ENCODE measurements around the gene DR1. TPM values are rescaled to one million over a fixed set of nuclear protein-coding genes. Genes with fewer than 3 reads are reported as not detected.

DR1 gene
- total and polyA plus RNA-seq, 2 of the 4 experiments (the other 2 are of a cell fraction): 27.1 to 39.4 TPM

DNA sequence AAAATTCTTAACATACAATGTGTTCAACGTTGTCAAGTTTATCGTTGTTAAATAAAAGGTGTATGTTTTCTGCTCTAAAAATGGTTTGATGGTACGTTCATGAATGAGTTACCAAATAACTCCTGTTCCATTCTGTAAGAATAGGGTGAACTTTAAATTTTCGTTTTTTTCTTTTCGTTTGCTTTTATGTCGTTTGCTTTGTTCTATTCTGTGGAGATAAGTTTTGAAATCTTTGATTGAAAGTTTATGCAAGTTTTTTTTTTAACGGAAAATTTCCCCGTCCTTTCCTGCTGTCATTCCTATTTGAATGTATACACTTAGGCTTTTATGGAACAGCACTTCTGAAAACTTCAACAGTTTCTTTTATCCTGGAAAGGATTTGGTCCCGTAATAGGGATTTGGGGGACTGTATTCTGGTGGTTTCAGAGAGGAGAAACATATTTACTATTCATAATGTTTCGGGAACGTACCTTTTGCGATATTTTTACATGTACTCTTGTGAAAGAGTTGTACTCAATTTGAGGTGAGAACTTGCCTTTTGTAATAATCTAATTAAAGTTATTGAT, 1.7 kb downstream of the DR1 start:
- no peak overlapping the region for H2AK9ac ChIP-seq (replicated peaks; ENCODE audit: low read depth, low read length, poor library complexity)
- no peak overlapping the region for H3K14ac ChIP-seq (replicated peaks; ENCODE audit: low read depth, low read length)
- no peak overlapping the region for H4K91ac ChIP-seq (ENCODE audit: insufficient read depth, low read depth, low read length)
- H2BK20ac ChIP-seq (ENCODE audit: low read depth, low read length): no peak overlapping the region
- dilution Hi-C loops (cut with HindIII; ENCODE audit: low sequenced_read_pairs, unreplicated experiment): no loop called here
- no peaks in the 10 kb centered on the region for H3K36me3 ChIP-seq (ENCODE audit: control insufficient read depth, insufficient read depth, low read length)
- no peaks in the 10 kb centered on the region for H3K9me3 ChIP-seq (ENCODE audit: control insufficient read depth, insufficient read depth, low read length)
- no peak overlapping the region for H3K4ac ChIP-seq (ENCODE audit: low read depth, low read length)
- in situ Hi-C loops (cut with MboI; ENCODE audit: low sequenced_read_pairs): no loop called here
- peak overlapping the region; percentile 86 for H3K9ac ChIP-seq (ENCODE audit: low read depth, low read length)
- no peak overlapping the region for H2BK120ac ChIP-seq (ENCODE audit: low read depth, low read length)
- peak overlapping the region; percentile 83 for H3K4me3 ChIP-seq (ENCODE audit: insufficient read depth, low read depth, low read length)
- intact Hi-C loops (cut with micrococcal nuclease): loop anchor here (1.0 to 5.0 kb wide), 2 partner anchors 43 to 500 kb away; no protein-coding TSS in a partner anchor
- POLR2A ChIA-PET (ENCODE audit: unreplicated experiment): no interaction called here
- no TSS peak for BruUV-seq (replicated peaks)
- H2AK5ac ChIP-seq (ENCODE audit: low read depth, low read length): no peak overlapping the region
- no peak overlapping the region for H4K5ac ChIP-seq (ENCODE audit: low read depth, low read length)
- ATAC-seq (ENCODE audit: low read depth): no peak
- peak overlapping the region; percentile 82 for H3K4me2 ChIP-seq (ENCODE audit: low read depth, low read length)
- TF ChIP-seq RCOR1 (IDR thresholded peaks at IDR 0.05; ENCODE audit: insufficient replicate concordance, low read length): no peak
- no peak for TF ChIP-seq NFE2L2 (IDR thresholded peaks at IDR 0.05; ENCODE audit: low read depth, low read length)
- TF ChIP-seq, protein P1, sequence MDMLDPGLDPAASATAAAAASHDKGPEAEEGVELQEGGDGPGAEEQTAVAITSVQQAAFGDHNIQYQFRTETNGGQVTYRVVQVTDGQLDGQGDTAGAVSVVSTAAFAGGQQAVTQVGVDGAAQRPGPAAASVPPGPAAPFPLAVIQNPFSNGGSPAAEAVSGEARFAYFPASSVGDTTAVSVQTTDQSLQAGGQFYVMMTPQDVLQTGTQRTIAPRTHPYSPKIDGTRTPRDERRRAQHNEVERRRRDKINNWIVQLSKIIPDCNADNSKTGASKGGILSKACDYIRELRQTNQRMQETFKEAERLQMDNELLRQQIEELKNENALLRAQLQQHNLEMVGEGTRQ (IDR thresholded peaks at IDR 0.05; ENCODE audit: low read depth, low read length): no peak
- TF ChIP-seq CEBPB (IDR thresholded peaks at IDR 0.05; ENCODE audit: low read depth, low read length): no peak
- TF ChIP-seq RFX5 (IDR thresholded peaks at IDR 0.05; ENCODE audit: low read depth, low read length): no peak
- no peak for TF ChIP-seq SMC3 (IDR thresholded peaks at IDR 0.05; ENCODE audit: low read depth, low read length)
- no peak for TF ChIP-seq FOS (IDR thresholded peaks at IDR 0.05; ENCODE audit: low read depth, low read length)
- no peak for TF ChIP-seq POLR2A (IDR thresholded peaks at IDR 0.05; ENCODE audit: low read depth, low read length)
- TF ChIP-seq, protein P2, sequence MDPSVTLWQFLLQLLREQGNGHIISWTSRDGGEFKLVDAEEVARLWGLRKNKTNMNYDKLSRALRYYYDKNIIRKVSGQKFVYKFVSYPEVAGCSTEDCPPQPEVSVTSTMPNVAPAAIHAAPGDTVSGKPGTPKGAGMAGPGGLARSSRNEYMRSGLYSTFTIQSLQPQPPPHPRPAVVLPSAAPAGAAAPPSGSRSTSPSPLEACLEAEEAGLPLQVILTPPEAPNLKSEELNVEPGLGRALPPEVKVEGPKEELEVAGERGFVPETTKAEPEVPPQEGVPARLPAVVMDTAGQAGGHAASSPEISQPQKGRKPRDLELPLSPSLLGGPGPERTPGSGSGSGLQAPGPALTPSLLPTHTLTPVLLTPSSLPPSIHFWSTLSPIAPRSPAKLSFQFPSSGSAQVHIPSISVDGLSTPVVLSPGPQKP (IDR thresholded peaks at IDR 0.05; ENCODE audit: borderline replicate concordance, low read depth, low read length): no peak
- no peak for TF ChIP-seq BHLHE40 (IDR thresholded peaks at IDR 0.05; ENCODE audit: low read depth, low read length)
- TF ChIP-seq MAZ (IDR thresholded peaks at IDR 0.05; ENCODE audit: borderline replicate concordance, low read depth, low read length): no peak
- TF ChIP-seq, protein P3, sequence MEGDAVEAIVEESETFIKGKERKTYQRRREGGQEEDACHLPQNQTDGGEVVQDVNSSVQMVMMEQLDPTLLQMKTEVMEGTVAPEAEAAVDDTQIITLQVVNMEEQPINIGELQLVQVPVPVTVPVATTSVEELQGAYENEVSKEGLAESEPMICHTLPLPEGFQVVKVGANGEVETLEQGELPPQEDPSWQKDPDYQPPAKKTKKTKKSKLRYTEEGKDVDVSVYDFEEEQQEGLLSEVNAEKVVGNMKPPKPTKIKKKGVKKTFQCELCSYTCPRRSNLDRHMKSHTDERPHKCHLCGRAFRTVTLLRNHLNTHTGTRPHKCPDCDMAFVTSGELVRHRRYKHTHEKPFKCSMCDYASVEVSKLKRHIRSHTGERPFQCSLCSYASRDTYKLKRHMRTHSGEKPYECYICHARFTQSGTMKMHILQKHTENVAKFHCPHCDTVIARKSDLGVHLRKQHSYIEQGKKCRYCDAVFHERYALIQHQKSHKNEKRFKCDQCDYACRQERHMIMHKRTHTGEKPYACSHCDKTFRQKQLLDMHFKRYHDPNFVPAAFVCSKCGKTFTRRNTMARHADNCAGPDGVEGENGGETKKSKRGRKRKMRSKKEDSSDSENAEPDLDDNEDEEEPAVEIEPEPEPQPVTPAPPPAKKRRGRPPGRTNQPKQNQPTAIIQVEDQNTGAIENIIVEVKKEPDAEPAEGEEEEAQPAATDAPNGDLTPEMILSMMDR (conservative IDR thresholded peaks at IDR 0.05; ENCODE audit: low read depth, low read length): no peak
- no peak for TF ChIP-seq MXI1 (IDR thresholded peaks at IDR 0.05; ENCODE audit: borderline replicate concordance, low read depth, low read length)
- TF ChIP-seq RAD21 (IDR thresholded peaks at IDR 0.05; ENCODE audit: low read length): no peak
- TF ChIP-seq CHD1 (IDR thresholded peaks at IDR 0.05; ENCODE audit: low read depth, low read length): no peak
- no peak for TF ChIP-seq MAFK (IDR thresholded peaks at IDR 0.05; ENCODE audit: low read depth, low read length)
- peak overlapping the region; percentile 87; the same call in 1 of the 2 replicates for H3K56ac ChIP-seq (ENCODE audit: extremely low read depth, insufficient read depth, low read length)
- 0 out of 2 replicates have a peak, but pooled peaks cover 1% of the 10 kb centered on the region for H3K4me1 ChIP-seq (ENCODE audit: control insufficient read depth, insufficient read depth, low read length)
- no peak for DNase-seq
- H2AFZ ChIP-seq (replicated peaks; ENCODE audit: low read length, poor library complexity): no peak overlapping the region
- H3K9me1 ChIP-seq (ENCODE audit: insufficient read depth, low read length): peaks cover 6% of the 10 kb centered on the region
- H3K27ac ChIP-seq (ENCODE audit: insufficient read depth, low read length): peak overlapping the region; percentile 11; the same call in 1 of the 2 replicates
- WGBS, 2 experiments (ENCODE audit: extremely low coverage in 2 of 2, insufficient read length in 1 of 2): no CpG with 5 or more reads among the region's 12 CpGs
- no peak overlapping the region for H4K8ac ChIP-seq (ENCODE audit: low read depth in 2 of 2, low read length in 2 of 2)
- H3K18ac ChIP-seq (ENCODE audit: low read depth, low read length): no peak overlapping the region
- H4K20me1 ChIP-seq (ENCODE audit: insufficient read depth, low read length): peaks cover 36% of the 10 kb centered on the region
- no peaks in the 10 kb centered on the region for H3K27me3 ChIP-seq (ENCODE audit: control insufficient read depth, insufficient read depth, low read length)
- H2BK15ac ChIP-seq (ENCODE audit: low read depth, low read length): no peak overlapping the region
- CTCF ChIA-PET: interaction anchor here (2.0 kb wide), 1 partner anchor 43 kb away, joined by 5 read pairs; no protein-coding TSS in a partner anchor
- H3K23ac ChIP-seq (ENCODE audit: low read depth, low read length): peak overlapping the region; percentile 94; the same call in 1 of the 2 replicates
- H2BK5ac ChIP-seq (ENCODE audit: low read depth, low read length, poor library complexity, severe bottlenecking): peak overlapping the region; percentile 12
- peaks cover 11 to 41% of the 10 kb centered on the region in 2 experiments; a peak in 3 of 4 replicates for H3K79me1 ChIP-seq (ENCODE audit: low read depth in 1 of 2, low read length in 2 of 2)
